ENCODE data around the gene C1QB. TPM values are rescaled to one million over a fixed set of nuclear protein-coding genes. Genes with fewer than 3 reads are reported as not detected.
A peak's percentile ranks its signal among the peaks of the same experiment; 100 is the strongest.

The C1QB gene
- polyA plus RNA-seq, 1 of the 3 experiments (the other 2 are of a cell fraction): not detected

DNA sequence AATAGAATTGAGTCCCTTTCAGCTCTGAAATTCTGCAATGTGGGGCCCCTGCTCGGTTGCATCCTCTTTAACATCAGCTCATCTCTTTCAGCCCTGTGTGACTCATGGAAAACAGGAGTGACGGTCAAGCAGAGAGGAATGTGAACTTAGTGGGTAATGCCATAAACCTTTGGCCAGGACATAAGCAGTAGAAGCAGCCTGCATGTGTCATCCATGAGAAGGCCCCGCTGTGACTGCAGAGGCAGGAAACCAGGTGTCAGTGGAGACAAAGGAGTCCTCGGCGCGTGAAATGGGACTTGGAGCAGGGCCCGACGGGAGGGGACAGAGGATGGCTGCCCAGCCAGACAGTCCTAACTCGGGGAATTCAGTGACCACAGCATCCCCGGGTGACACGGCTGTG, 36.5 kb downstream of the C1QB start:
- Histone ChIP-seq H4K20me1 (ENCODE audit: insufficient read depth) (no peaks in the 10 kb centered on the region), H3K4me2 (peak overlapping the region; percentile 49), H3F3A (replicated peaks; ENCODE audit: insufficient read depth) (peaks cover 17% of the 10 kb centered on the region), H3K9ac (peak overlapping the region; percentile 53; the same call in 1 of the 2 replicates), H2AFZ (ENCODE audit: low read depth) (no peak overlapping the region), H3K27me3 (ENCODE audit: insufficient read depth) (no peaks in the 10 kb centered on the region), H3K27ac (ENCODE audit: low read depth in 2 of 2, low read length in 1 of 2) (peak overlapping the region in 1 of 2 experiments; percentile 74; a peak in 2 of 4 replicates), H3K9me2 (no peaks in the 10 kb centered on the region), H3K9me3 (no peaks in the 10 kb centered on the region), H3K4me3 (ENCODE audit: low read depth in 2 of 2, low read length in 1 of 2) (no peak overlapping the region), H3K4me1 (ENCODE audit: control insufficient read depth in 1 of 2, insufficient read depth in 2 of 2, low read depth in 1 of 2, low read length in 1 of 2) (peaks cover 6 to 8% of the 10 kb centered on the region in 2 experiments; a peak in 3 of 4 replicates), H3K79me2 (ENCODE audit: insufficient read depth) (no peaks in the 10 kb centered on the region), H3K36me3 (replicated peaks in 1 of 2; ENCODE audit: control insufficient read depth in 1 of 2, insufficient read depth in 2 of 2, low read length in 1 of 2) (no peaks in the 10 kb centered on the region)
- ChIA-PET POLR2A (no interaction called here), CTCF (interaction anchor here (3.0 to 3.7 kb wide), 2 partner anchors 15 to 173 kb away, joined by 9 to 19 read pairs; no protein-coding TSS in a partner anchor)
- WGBS (ENCODE audit: low lambda C conversion rate): 17% methylated on average over 7 of the region's 11 CpGs
- DNase-seq: no peak
- TF ChIP-seq, protein P1, sequence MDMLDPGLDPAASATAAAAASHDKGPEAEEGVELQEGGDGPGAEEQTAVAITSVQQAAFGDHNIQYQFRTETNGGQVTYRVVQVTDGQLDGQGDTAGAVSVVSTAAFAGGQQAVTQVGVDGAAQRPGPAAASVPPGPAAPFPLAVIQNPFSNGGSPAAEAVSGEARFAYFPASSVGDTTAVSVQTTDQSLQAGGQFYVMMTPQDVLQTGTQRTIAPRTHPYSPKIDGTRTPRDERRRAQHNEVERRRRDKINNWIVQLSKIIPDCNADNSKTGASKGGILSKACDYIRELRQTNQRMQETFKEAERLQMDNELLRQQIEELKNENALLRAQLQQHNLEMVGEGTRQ (IDR thresholded peaks at IDR 0.05; ENCODE audit: borderline replicate concordance, low read depth, low read length): no peak
- TF ChIP-seq SIN3A (IDR thresholded peaks at IDR 0.05; ENCODE audit: borderline replicate concordance, low read depth, low read length) (no peak), EZH2phosphoT487 (IDR thresholded peaks at IDR 0.05; ENCODE audit: borderline replicate concordance, low read depth) (no peak), NRF1 (IDR thresholded peaks at IDR 0.05; ENCODE audit: low read depth, low read length) (no peak), RFX5 (IDR thresholded peaks at IDR 0.05; ENCODE audit: low read length) (no peak), RCOR1 (IDR thresholded peaks at IDR 0.05; ENCODE audit: low read length) (no peak), CHD2 (IDR thresholded peaks at IDR 0.05; ENCODE audit: low read length, partially characterized antibody) (no peak), RXRA (IDR thresholded peaks at IDR 0.05; ENCODE audit: borderline replicate concordance, low read depth) (peak; percentile 10; the same call in 1 of the 2 replicates), GATA2 (CRISPR knock-in tag; IDR thresholded peaks at IDR 0.05) (no peak), FOSL2 (IDR thresholded peaks at IDR 0.05; ENCODE audit: borderline replicate concordance, low read depth) (peak; percentile 83), NFIC (IDR thresholded peaks at IDR 0.05; ENCODE audit: borderline replicate concordance) (peak; percentile 68), FOXJ3 (CRISPR knock-in tag; IDR thresholded peaks at IDR 0.05) (no peak), FOXM1 (IDR thresholded peaks at IDR 0.05; ENCODE audit: low read depth) (no peak), POLR2AphosphoS5 (IDR thresholded peaks at IDR 0.05; ENCODE audit: low read depth, low read length) (peak; percentile 16; the same call in 1 of the 2 replicates), TAF1 (IDR thresholded peaks at IDR 0.05; ENCODE audit: borderline replicate concordance, low read depth, low read length) (no peak), JUND (IDR thresholded peaks at IDR 0.05) (peak; percentile 80), TEAD4 (IDR thresholded peaks at IDR 0.05; ENCODE audit: borderline replicate concordance, insufficient read depth) (peak; percentile 47; the same call in 1 of the 2 replicates), MXI1 (IDR thresholded peaks at IDR 0.05; ENCODE audit: low read depth, low read length) (no peak), RAD21 (IDR thresholded peaks at IDR 0.05; ENCODE audit: low read length) (no peak), GABPA (IDR thresholded peaks at IDR 0.05; ENCODE audit: low read depth) (no peak), EP300 (IDR thresholded peaks at IDR 0.05; ENCODE audit: borderline replicate concordance in 1 of 2, low read depth in 1 of 2, low read length in 1 of 2) (peak in 1 of 2 experiments; percentile 70; a peak in 1 of 4 replicates)
- TF ChIP-seq, protein P2, sequence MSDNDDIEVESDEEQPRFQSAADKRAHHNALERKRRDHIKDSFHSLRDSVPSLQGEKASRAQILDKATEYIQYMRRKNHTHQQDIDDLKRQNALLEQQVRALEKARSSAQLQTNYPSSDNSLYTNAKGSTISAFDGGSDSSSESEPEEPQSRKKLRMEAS (IDR thresholded peaks at IDR 0.05; ENCODE audit: low read depth): peak; percentile 55; the same call in 1 of the 2 replicates
- TF ChIP-seq, protein P3, sequence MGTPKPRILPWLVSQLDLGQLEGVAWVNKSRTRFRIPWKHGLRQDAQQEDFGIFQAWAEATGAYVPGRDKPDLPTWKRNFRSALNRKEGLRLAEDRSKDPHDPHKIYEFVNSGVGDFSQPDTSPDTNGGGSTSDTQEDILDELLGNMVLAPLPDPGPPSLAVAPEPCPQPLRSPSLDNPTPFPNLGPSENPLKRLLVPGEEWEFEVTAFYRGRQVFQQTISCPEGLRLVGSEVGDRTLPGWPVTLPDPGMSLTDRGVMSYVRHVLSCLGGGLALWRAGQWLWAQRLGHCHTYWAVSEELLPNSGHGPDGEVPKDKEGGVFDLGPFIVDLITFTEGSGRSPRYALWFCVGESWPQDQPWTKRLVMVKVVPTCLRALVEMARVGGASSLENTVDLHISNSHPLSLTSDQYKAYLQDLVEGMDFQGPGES (IDR thresholded peaks at IDR 0.05; ENCODE audit: low read depth, low read length): no peak
- TF ChIP-seq, protein P4, sequence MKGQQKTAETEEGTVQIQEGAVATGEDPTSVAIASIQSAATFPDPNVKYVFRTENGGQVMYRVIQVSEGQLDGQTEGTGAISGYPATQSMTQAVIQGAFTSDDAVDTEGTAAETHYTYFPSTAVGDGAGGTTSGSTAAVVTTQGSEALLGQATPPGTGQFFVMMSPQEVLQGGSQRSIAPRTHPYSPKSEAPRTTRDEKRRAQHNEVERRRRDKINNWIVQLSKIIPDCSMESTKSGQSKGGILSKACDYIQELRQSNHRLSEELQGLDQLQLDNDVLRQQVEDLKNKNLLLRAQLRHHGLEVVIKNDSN (IDR thresholded peaks at IDR 0.05; ENCODE audit: borderline replicate concordance, low read depth): no peak
- TF ChIP-seq, protein P5, sequence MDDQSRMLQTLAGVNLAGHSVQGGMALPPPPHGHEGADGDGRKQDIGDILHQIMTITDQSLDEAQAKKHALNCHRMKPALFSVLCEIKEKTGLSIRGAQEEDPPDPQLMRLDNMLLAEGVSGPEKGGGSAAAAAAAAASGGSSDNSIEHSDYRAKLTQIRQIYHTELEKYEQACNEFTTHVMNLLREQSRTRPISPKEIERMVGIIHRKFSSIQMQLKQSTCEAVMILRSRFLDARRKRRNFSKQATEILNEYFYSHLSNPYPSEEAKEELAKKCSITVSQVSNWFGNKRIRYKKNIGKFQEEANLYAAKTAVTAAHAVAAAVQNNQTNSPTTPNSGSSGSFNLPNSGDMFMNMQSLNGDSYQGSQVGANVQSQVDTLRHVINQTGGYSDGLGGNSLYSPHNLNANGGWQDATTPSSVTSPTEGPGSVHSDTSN (IDR thresholded peaks at IDR 0.05): peak; percentile 30; the same call in 1 of the 2 replicates
- TF ChIP-seq, protein P6, sequence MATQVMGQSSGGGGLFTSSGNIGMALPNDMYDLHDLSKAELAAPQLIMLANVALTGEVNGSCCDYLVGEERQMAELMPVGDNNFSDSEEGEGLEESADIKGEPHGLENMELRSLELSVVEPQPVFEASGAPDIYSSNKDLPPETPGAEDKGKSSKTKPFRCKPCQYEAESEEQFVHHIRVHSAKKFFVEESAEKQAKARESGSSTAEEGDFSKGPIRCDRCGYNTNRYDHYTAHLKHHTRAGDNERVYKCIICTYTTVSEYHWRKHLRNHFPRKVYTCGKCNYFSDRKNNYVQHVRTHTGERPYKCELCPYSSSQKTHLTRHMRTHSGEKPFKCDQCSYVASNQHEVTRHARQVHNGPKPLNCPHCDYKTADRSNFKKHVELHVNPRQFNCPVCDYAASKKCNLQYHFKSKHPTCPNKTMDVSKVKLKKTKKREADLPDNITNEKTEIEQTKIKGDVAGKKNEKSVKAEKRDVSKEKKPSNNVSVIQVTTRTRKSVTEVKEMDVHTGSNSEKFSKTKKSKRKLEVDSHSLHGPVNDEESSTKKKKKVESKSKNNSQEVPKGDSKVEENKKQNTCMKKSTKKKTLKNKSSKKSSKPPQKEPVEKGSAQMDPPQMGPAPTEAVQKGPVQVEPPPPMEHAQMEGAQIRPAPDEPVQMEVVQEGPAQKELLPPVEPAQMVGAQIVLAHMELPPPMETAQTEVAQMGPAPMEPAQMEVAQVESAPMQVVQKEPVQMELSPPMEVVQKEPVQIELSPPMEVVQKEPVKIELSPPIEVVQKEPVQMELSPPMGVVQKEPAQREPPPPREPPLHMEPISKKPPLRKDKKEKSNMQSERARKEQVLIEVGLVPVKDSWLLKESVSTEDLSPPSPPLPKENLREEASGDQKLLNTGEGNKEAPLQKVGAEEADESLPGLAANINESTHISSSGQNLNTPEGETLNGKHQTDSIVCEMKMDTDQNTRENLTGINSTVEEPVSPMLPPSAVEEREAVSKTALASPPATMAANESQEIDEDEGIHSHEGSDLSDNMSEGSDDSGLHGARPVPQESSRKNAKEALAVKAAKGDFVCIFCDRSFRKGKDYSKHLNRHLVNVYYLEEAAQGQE (IDR thresholded peaks at IDR 0.05; ENCODE audit: low read depth, low read length): no peak

Data from SK-N-SH (cell line).